HCT116 (cell line): ENCODE results near the gene MED13L. TPM values are rescaled to one million over a fixed set of nuclear protein-coding genes. Genes with fewer than 3 reads are reported as not detected.

Source experiments
- ATAC-seq: fragments of 200-7000 bp; cut with Tn5 transposase; 2 replicates; pipeline ENCODE4 v1.9.1; 2020; ENCODE audit warnings: mild to moderate bottlenecking, moderate library complexity
- BruUV-seq: library from RNA; stranded (reverse); fragments of 400-500 nt; replicated peaks from 2 replicates; lab custom pipeline; 2021; lab: Mats Ljungman, UMichigan
- CTCF ChIA-PET: fragments of 300-600 bp; sonication (Branson Sonifier 250); formaldehyde crosslinking; loops from one replicate; lab custom pipeline; 2021; ENCODE audit warnings: antibody characterized with exemption; lab: Charles Lee
- POLR2A ChIA-PET: fragments of 300-600, 350-600 bp; sonication (Branson Sonifier 250); formaldehyde crosslinking; loops from one replicate; lab custom pipeline; 2021; ENCODE audit warnings: antibody characterized with exemption; lab: Charles Lee
- RAD21 ChIA-PET, 2 experiments: fragments of 300-600 bp; sonication (Branson Sonifier 250); formaldehyde crosslinking; loops; one replicate each; lab custom pipeline; 2023; ENCODE audit warnings: low total read pairs in 2 of 2; ENCODE audit not compliant: uncharacterized antibody in 2 of 2, unreplicated experiment in 2 of 2, low non-redundant PET in 1 of 2; lab: Charles Lee
- DNase-seq: peaks from one replicate; pipeline ENCODE4 v3.0.0-alpha.2; 2010; ENCODE audit warnings: low read depth, low spot score
- H2AFZ ChIP-seq: fragments of 200-600 bp; shearing (Covaris generic), sonication (generic); 2 replicates; pipeline ENCODE4 v1.6.1; 2017; ENCODE audit warnings: low read depth, mixed run types, mixed read lengths, antibody characterized with exemption, low read length; ENCODE audit not compliant: poor library complexity, severe bottlenecking
- H3K27ac ChIP-seq: 2 replicates; pipeline ENCODE4 v1.5.1; 2012; ENCODE audit warnings: low read depth, low read length
- H3K27me3 ChIP-seq: fragments of 200-600 bp; sonication (generic); 2 replicates; pipeline ENCODE4 v1.6.1; 2016; ENCODE audit warnings: mixed run types, low read length, mixed read lengths; ENCODE audit not compliant: insufficient read depth
- H3K36me3 ChIP-seq, 2 experiments: fragments of 200-500 bp in 1 of 2; fragments of 200-600 bp in 1 of 2; sonication (Bioruptor generic) in 1 of 2; sonication (generic) in 1 of 2; 2 replicates each; pipeline versions ENCODE4 v1.5.1 to v1.6.1; 2014 to 2016; ENCODE audit warnings: low read length in 2 of 2, inconsistent platforms in 1 of 2, mixed read lengths in 1 of 2, mixed run types in 1 of 2; ENCODE audit not compliant: insufficient read depth in 2 of 2, control insufficient read depth in 1 of 2
- H3K4me1 ChIP-seq, 2 experiments: fragments of 200-600 bp in 1 of 2; sonication (generic) in 1 of 2; 2 replicates each; pipeline versions ENCODE4 v1.5.1 to v1.6.1; 2012 to 2017; ENCODE audit warnings: low read length in 2 of 2, inconsistent platforms in 1 of 2, mild to moderate bottlenecking in 1 of 2, mixed read lengths in 1 of 2, mixed run types in 1 of 2, moderate library complexity in 1 of 2; ENCODE audit not compliant: insufficient read depth in 2 of 2, control insufficient read depth in 1 of 2
- H3K4me2 ChIP-seq: fragments of 200-600 bp; sonication (generic); 2 replicates; pipeline ENCODE4 v1.6.1; 2017; ENCODE audit warnings: mixed run types, low read length, mixed read lengths
- H3K4me3 ChIP-seq, 2 experiments: fragments of 200-600 bp in 1 of 2; sonication (generic) in 1 of 2; replicated peaks in 1 of 2; 2 replicates each; pipeline ENCODE4 v1.5.1; 2011 to 2016; ENCODE audit warnings: low read length in 2 of 2, control low read depth in 1 of 2, low read depth in 1 of 2, mild to moderate bottlenecking in 1 of 2, mixed read lengths in 1 of 2, mixed run types in 1 of 2
- H3K79me2 ChIP-seq: fragments of 200-600 bp; sonication (generic); 2 replicates; pipeline ENCODE4 v1.6.1; 2017; ENCODE audit warnings: mild to moderate bottlenecking, mixed run types, low read length, moderate library complexity, mixed read lengths; ENCODE audit not compliant: insufficient read depth
- H3K9ac ChIP-seq: fragments of 200-600 bp; sonication (generic); 2 replicates; pipeline ENCODE4 v1.6.1; 2016; ENCODE audit warnings: low read length, mixed read lengths
- H3K9me2 ChIP-seq: fragments of 200-600 bp; sonication (generic), shearing (Covaris generic); 2 replicates; pipeline ENCODE4 v1.6.1; 2017; ENCODE audit warnings: mixed run types, mild to moderate bottlenecking, moderate library complexity; ENCODE audit not compliant: insufficient read depth
- H3K9me3 ChIP-seq, 2 experiments: fragments of 200-500 bp in 1 of 2; fragments of 200-600 bp in 1 of 2; sonication (Bioruptor generic) in 1 of 2; sonication (generic) in 1 of 2; 2 replicates each; pipeline ENCODE4 v1.6.1; 2014 to 2017; ENCODE audit warnings: low read length in 2 of 2, mixed read lengths in 2 of 2, inconsistent platforms in 1 of 2, low read depth in 1 of 2, mild to moderate bottlenecking in 1 of 2, mixed run types in 1 of 2, moderate library complexity in 1 of 2; ENCODE audit not compliant: control insufficient read depth in 1 of 2, insufficient read depth in 1 of 2
- H4K20me1 ChIP-seq: fragments of 200-600 bp; sonication (generic), shearing (Covaris generic); 2 replicates; pipeline ENCODE4 v1.6.1; 2017; ENCODE audit warnings: mixed run types, mild to moderate bottlenecking, moderate library complexity; ENCODE audit not compliant: insufficient read depth
- EZH2phosphoT487 ChIP-seq: fragments of 200-600 bp; IDR thresholded peaks from 2 replicates; pipeline ENCODE4 v1.6.1; 2018; ENCODE audit warnings: antibody characterized with exemption, borderline replicate concordance
- MAX ChIP-seq: IDR thresholded peaks from 2 replicates; pipeline ENCODE4 v1.6.1; 2012
- RAD21 ChIP-seq: IDR thresholded peaks from 2 replicates; pipeline ENCODE4 v1.6.1; 2012; ENCODE audit warnings: low read depth, mild to moderate bottlenecking
- SP1 ChIP-seq: IDR thresholded peaks from 2 replicates; pipeline ENCODE4 v1.6.1; 2012; ENCODE audit warnings: low read depth
- SRF ChIP-seq: IDR thresholded peaks from 2 replicates; pipeline ENCODE4 v1.6.1; 2012; ENCODE audit warnings: low read depth
- YY1 ChIP-seq: IDR thresholded peaks from 2 replicates; pipeline ENCODE4 v1.6.1; 2011; ENCODE audit warnings: low read length, low read depth, moderate library complexity, mild to moderate bottlenecking; ENCODE audit not compliant: insufficient replicate concordance; ENCODE audit errors: extremely low read depth
- ZFX ChIP-seq: fragments of 450-650 bp; IDR thresholded peaks from 2 replicates; pipeline ENCODE4 v1.6.1; 2017
- intact Hi-C: fragments of 100-400 bp; cut with micrococcal nuclease; formaldehyde crosslinking; loops from 2 replicates; pipeline ENCODE4 v1.10.0; 2022
- total RNA-seq: library from RNA; stranded (reverse); gene quantifications from one replicate; pipeline ENCODE4 v1.2.1, GENCODE V29; 2021; ENCODE audit not compliant: unreplicated experiment
- TF ChIP-seq, protein P1 (sequence below): IDR thresholded peaks from 2 replicates; pipeline ENCODE4 v1.6.1; 2012; ENCODE audit warnings: low read depth

MED13L gene
- total RNA-seq, 1 experiment from 2014 or later = 176 TPM

GRCh38 chr12:116184763-116185162 lies 92.7 kb downstream of the MED13L start:
- ChIA-PET RAD21 (no interaction called here), CTCF (no interaction called here)
- BruUV-seq = no TSS peak
- ATAC-seq (no peak), DNase-seq (no peak)
- Histone ChIP-seq H3K27ac (no peak overlapping the region), H3K9me3 (no peaks in the 10 kb centered on the region), H2AFZ (no peak overlapping the region)
- TF ChIP-seq MAX (no peak), RAD21 (no peak), EZH2phosphoT487 (no peak), SP1 (no peak), SRF (no peak), ZFX (no peak), YY1 (no peak)
- TF ChIP-seq, protein P1, sequence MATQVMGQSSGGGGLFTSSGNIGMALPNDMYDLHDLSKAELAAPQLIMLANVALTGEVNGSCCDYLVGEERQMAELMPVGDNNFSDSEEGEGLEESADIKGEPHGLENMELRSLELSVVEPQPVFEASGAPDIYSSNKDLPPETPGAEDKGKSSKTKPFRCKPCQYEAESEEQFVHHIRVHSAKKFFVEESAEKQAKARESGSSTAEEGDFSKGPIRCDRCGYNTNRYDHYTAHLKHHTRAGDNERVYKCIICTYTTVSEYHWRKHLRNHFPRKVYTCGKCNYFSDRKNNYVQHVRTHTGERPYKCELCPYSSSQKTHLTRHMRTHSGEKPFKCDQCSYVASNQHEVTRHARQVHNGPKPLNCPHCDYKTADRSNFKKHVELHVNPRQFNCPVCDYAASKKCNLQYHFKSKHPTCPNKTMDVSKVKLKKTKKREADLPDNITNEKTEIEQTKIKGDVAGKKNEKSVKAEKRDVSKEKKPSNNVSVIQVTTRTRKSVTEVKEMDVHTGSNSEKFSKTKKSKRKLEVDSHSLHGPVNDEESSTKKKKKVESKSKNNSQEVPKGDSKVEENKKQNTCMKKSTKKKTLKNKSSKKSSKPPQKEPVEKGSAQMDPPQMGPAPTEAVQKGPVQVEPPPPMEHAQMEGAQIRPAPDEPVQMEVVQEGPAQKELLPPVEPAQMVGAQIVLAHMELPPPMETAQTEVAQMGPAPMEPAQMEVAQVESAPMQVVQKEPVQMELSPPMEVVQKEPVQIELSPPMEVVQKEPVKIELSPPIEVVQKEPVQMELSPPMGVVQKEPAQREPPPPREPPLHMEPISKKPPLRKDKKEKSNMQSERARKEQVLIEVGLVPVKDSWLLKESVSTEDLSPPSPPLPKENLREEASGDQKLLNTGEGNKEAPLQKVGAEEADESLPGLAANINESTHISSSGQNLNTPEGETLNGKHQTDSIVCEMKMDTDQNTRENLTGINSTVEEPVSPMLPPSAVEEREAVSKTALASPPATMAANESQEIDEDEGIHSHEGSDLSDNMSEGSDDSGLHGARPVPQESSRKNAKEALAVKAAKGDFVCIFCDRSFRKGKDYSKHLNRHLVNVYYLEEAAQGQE = no peak
- TF ChIP-seq, all 23 proteins: peak for 0
- POLR2A ChIA-PET = no interaction called here
- H3K36me3 ChIP-seq = no peaks in the 10 kb centered on the region
- H3K4me1 ChIP-seq = peaks cover 0 to 7% of the 10 kb centered on the region in 2 experiments; a peak in 3 of 4 replicates
- H3K27me3 ChIP-seq = no peaks in the 10 kb centered on the region
- H3K9me2 ChIP-seq = no peaks in the 10 kb centered on the region
- H4K20me1 ChIP-seq = peaks cover 62% of the 10 kb centered on the region; the same call in 1 of the 2 replicates
- peaks cover 100% of the 10 kb centered on the region for H3K79me2 ChIP-seq
- no peak overlapping the region for H3K4me3 ChIP-seq
- intact Hi-C loops = no loop called here
- H3K9ac ChIP-seq = no peak overlapping the region
- no peak overlapping the region for H3K4me2 ChIP-seq
